Fibroblast of skin of abdomen (primary cell): ENCODE data around the gene CPPED1.
"Not testable (repeated sequence)": the region's sequence is repeated elsewhere in the genome, so short reads cannot be mapped to it uniquely, and the experiment has no call there.

Source experiments
- DNase-seq: peaks from one replicate; pipeline ENCODE4 v3.0.0-alpha.2; 2013

CPPED1 gene

DNA sequence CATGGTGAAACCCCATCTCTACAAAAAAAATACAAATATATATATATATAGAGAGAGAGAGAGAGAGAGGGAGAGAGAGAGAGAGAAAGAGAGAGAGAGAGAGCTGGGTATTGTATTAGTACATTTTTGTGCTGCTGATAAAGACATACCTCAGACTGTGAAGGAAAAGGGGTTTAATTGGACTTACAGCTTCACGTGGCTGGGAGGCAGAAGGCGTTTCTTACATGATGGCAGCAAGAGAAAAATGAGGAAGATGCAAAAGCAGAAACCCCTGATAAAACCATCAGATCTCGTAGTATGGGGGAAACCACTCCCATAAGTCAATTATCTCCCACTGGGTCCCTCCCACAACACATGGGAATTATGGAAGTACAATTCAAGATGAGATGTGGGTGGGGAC, 37.5 kb downstream of the CPPED1 start:
- not testable (repeated sequence) for DNase-seq

- no peak for DNase-seq
Observed at GRCh38 chr16:12764813-12765488, 38.7 kb downstream of the CPPED1 start.

- DNase-seq: no peak
Observed at GRCh38 chr16:12763517-12763916, 40.2 kb downstream of the CPPED1 start.

DNA sequence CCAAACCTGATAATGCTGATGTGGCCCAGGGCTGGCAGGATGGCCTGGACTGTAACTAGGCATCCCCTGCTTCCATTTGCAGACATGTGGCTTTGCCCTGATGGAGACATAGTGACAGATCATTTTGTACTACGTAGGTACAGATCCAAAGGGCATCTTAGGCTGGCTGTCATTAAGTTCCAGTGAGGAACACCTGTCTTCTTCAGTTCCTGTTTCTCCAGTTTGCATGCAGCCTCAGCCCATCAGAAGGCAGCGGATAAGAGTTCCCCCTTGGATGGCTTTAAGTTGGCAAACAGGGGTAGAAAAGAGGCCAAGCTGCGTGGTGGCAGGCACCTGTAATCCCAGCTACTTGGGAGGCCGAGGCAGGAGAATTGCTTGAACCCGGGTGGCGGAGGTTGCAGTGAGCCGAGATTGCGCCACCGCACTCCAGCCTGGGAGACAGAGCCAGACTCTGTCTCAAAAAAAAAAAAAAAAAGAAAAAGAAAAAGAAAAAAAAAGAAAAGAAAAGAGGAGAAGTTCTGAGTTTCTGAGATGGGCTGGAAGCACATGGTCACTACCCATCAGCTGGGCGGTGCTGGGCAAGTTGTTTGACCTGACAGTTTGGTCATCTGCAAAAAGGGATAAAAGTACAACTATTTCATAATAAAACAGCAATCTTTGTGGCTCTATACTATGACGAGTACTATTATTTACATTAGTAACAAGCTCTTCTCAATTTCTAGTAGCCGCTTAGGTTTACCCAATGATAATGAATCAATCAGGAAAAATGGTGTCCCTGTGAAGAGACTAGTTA, 42.7 kb downstream of the CPPED1 start:
- DNase-seq: no peak

DNA sequence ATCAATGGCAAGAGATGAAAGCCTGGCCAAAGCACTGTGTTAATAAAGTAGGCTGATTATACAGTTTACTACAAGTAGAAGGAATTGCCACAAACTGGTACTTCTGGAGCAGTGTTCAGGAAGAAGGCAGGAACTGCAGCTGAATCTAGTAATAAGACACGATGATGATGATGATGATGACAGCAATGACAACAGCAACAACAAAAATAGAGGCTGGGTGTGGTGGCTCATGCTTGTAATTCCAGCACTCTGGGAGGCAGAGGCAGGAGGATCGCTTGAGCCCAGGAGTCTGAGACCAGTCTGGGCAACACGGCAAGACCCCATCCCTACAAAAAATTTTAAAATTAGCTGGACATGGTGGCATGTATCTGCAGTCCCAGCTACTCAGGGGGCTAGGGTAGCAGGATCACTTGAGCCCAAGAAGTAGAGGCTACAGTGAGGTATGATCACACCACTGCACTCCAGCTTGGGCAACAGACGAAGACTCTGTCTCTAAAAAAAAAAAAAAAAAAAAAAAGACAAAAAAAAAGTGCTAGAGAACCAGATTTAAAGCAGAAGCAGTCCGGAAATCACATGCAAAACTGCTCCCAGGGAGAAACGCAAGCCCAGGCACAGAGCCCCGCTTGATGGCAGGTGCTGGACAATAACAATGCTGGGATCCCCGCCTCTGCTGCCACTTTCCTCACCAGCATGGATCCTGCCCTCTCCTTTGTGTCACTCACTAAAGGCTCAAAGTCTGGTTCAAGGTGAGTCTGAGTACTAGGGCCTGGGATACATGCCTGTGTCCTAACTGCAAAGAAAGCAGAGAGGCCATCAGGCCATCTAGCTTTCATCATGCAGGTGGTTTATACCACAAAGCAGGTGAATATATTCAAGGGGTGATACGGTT, 44.8 kb downstream of the CPPED1 start:
- DNase-seq: no peak

DNA sequence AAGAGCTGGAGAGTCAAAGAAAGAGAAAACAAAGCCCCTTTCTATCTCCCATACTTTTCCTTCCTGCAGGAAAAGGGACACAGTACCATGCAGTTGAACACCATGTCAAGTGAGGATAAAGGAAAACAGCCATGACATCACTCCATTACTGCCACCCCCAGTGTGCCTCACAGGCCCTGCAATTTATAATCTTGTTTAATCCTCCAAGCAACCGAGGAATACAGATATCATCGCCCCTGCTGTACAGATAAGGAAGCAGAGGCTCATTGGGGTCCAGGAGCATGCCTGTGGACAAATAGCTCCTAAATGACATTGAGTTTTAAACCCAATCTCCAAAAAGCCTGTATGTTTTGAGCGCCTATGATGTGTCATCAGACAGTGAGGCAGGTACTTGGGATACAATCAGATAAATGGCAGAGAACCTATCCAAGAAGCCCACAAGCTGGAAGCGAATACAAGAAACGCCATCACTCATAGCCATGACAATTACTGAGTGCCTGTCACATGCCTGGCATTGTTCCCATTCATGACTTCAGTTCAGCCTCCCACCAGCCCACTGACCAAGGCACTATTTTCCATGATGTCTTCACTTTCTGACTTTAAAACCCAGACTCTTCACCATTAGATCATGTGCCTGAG, 45.5 kb downstream of the CPPED1 start:
- no peak for DNase-seq

DNA sequence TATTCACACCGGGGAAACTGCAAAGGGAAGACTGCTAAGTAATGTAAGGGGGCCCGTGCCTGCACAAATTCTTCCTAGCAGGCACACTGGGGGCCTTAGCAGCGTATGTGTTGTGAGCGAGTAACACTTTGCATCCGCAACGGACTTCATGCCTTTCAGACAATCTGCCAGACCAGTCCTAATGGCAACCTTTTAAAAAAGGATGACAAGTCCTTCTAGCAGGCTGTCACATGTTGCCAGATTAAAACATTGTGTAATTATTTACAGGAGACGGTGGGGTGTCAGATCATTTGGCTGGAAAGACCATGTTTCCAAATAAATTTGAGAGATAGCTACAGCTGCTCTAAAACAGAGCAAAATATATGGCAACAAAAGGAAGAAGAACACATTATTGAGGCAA, 46.1 kb downstream of the CPPED1 start:
- no peak for DNase-seq

- peak; percentile 31 for DNase-seq
Observed at GRCh38 chr16:12754824-12755543, 48.7 kb downstream of the CPPED1 start.

- DNase-seq: no peak
Observed at GRCh38 chr16:12753203-12754023, 50.3 kb downstream of the CPPED1 start.

DNA sequence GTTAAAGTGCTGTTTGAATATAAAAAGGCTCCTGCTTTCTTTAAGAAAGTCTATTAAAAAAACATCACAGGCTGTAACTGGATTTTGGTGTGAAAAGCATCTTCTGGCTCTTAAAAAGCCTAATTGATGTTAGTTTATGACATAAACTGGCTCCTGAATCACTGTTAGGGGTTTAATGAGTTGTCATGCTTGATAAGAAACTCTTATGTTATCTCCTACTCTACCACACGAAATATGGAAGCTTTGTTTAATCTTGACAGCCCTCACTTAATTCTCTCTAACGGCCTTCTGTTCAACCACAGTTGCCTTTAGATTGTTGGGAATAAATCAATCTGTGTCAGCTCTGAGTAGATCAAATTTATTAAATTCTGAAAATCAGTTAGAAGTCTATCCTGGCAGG, 51.5 kb downstream of the CPPED1 start:
- no peak for DNase-seq

DNA sequence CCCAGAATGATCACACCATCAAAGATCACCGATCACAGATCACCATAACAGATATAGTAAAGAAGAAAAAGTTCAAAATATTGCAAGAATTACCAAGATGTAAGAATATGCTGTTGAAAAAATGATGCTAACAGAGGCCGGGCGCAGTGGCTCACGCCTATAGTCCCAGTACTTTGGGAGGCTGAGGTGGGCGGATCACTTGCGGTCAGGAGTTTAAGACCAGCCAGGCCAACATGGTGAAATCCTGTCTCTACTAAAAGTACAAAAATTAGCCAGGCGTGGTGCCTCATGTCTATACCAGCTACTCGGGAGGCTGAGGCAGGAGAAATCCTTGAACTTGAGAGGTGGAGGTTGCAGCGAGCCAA, 53.2 kb downstream of the CPPED1 start:
- no peak for DNase-seq

DNA sequence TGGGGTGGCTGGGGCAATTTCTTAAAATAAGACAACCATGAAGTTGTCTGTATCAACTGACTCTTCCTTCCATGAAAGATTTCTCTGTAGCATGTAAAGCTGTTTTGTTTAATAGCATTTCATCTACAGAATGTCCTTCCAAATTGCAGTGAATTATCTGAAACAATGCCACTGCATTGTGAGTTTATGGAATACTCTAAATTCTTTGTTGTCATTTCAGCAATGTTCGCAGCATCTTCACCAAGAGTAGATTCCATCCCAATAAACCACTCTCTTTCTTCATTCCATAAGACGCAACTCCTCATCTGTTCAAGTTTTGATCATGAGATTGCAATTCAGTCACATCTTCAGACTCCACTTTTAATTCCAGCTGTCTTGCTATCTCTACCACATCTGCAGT, 54.6 kb downstream of the CPPED1 start:
- no peak for DNase-seq

DNA sequence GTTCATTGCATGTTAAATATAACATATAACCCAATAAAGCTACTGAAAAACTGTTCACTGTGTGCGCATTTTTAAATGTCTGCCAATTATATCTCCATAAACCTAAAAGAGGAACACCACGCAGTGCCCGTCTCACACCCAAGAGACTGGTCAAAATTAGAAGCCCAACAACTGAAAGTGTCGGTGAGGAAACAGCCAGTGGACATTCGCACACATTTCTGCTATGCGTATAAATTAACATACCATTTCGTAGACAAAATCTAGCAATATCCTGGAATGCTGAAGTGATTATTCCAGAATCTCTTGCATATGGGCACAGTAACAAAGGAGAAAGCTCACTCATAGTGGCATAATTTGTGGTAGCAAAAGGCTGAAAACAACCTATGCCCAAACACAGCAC, 55.9 kb downstream of the CPPED1 start:
- DNase-seq: no peak

DNA sequence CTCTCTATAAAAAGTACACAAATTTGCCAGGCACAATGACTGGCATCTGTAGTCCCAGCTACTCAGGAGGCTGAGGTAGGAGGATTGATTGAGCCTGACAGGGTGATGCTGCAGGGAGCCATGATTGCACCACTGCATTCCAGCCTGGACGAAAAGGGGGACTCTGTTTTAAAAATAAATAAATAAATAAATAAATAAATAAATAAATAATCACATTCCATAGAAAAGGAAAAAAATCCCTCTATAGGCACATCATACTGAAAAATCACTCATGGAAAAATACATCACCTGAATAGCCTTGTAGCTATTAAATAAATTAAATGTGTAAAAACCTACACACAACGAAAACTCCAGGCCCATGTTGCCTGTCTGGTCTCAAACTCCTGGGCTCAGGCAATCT, 56.4 kb downstream of the CPPED1 start:
- no peak for DNase-seq

DNA sequence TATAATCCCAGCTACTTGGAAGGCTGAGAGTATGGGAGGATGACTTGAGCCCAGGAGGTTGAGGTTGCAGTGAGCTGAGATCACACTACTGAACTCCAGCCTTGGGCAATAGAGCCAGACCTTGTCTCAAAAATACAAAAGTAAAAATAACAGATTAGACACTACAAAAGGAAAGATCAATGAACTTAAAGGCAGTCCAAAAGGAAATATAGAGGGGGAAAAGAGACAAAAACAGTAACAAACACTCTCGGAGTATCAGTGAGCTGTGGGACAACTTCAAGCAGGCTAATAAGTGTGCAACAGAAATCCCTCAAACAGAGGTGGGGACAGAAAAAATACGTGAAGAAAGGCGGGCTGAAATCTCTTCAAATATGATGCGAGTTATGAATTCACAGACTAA, 58.8 kb downstream of the CPPED1 start:
- no peak for DNase-seq

DNA sequence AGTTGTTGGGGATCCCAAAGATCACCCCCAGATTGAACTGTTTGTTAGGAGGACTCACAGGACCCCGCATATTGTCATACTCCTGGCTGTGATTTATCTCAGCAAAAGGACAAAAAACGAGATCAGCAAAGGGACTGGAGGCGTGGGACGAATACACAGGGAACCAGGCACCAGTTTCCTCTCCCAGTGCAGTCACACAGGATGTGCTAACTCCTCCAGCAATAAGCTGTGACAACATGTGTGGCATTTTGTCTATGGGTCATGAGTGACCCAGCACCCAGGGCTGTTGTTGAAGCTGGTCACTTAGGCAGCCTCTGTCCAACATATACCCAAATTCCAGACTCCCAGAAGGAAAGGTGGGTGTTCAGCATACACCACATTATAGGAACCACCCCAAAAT, 60.9 kb downstream of the CPPED1 start:
- no peak for DNase-seq

DNA sequence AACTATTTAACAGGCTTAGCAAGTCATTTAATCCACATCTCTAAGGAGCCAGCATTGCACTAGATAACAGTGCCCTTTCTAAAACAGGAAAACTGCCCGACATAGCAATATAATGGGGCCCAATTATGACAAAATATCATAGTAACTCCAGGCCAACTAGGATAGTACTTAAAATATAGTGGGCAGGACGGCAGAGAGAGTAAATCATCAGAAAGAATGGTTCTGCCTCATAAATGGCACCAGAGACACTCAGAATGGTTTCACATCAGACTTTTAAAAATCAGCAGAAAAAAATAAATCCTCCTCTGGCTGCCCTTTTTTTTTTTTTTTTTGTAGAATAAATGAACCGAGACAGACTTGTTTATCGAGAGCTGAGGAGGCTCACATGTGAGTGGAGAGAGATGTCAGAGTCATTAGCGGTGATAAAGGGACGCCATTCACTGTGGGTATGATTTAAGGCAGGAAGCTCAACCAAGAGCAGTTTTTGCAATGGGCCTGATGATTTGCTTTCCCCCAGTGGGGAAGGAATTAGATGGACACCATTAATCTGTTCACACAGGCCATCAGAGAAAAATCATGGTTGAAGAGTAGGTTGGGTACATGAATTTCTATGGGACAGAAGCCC, 62.6 kb downstream of the CPPED1 start:
- no peak for DNase-seq

GRCh38 chr16:12739738-12740137, 63.9 kb downstream of the CPPED1 start:
- no peak for DNase-seq

- no peak for DNase-seq
Observed at GRCh38 chr16:12737563-12737962, 66.1 kb downstream of the CPPED1 start.

- DNase-seq: no peak
Observed at GRCh38 chr16:12735805-12736204, 67.9 kb downstream of the CPPED1 start.

- no peak for DNase-seq
Observed at GRCh38 chr16:12732600-12732999, 71.1 kb downstream of the CPPED1 start.
